ENCODE results near the gene GSTO2. TPM values are rescaled to one million over a fixed set of nuclear protein-coding genes. Genes with fewer than 3 reads are reported as not detected.

Gene GSTO2
- total and polyA plus RNA-seq, 2 donors (not counting 1 experiment from before 2014, with no cell fraction given): 2.9 to 3.1 TPM

DNA sequence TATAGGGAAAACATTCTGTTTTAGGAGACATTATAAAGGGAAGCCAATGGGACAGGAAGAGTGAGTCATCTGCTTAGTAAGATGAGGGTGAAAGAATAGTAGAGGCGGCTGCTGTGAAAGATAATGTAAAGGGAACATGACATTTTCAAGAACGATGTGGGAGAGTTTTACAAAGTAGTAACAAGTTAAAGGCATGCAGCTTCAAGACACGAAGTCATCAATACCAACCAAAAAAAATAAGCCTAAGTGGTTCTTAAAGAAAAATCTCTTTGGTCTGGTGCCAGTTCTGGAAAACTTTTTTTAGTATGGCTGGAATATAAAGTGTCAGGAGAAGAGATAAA lies 8.2 kb upstream of the GSTO2 start:
- H3K79me2 ChIP-seq (ENCODE audit: control insufficient read depth, insufficient read depth, low read length): peaks cover 53% of the 10 kb centered on the region
- no peak overlapping the region for H2AFZ ChIP-seq (ENCODE audit: low read length)
- H3K9ac ChIP-seq (ENCODE audit: insufficient read depth, low read length): no peak overlapping the region
- no peaks in the 10 kb centered on the region for H3K27me3 ChIP-seq (ENCODE audit: control insufficient read depth, insufficient read depth, low read length)
- H3K4me2 ChIP-seq (ENCODE audit: extremely low read depth, insufficient read depth, low read length): peak overlapping the region; percentile 46
- TF ChIP-seq EZH2 (IDR thresholded peaks at IDR 0.05; ENCODE audit: low read length, missing control alignments): no peak
- TF ChIP-seq, protein P1, sequence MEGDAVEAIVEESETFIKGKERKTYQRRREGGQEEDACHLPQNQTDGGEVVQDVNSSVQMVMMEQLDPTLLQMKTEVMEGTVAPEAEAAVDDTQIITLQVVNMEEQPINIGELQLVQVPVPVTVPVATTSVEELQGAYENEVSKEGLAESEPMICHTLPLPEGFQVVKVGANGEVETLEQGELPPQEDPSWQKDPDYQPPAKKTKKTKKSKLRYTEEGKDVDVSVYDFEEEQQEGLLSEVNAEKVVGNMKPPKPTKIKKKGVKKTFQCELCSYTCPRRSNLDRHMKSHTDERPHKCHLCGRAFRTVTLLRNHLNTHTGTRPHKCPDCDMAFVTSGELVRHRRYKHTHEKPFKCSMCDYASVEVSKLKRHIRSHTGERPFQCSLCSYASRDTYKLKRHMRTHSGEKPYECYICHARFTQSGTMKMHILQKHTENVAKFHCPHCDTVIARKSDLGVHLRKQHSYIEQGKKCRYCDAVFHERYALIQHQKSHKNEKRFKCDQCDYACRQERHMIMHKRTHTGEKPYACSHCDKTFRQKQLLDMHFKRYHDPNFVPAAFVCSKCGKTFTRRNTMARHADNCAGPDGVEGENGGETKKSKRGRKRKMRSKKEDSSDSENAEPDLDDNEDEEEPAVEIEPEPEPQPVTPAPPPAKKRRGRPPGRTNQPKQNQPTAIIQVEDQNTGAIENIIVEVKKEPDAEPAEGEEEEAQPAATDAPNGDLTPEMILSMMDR (conservative IDR thresholded peaks at IDR 0.05 in 1 of 2, IDR thresholded peaks at IDR 0.05 in 1 of 2; ENCODE audit: low read depth in 1 of 2, low read length in 2 of 2): no peak
- no peaks in the 10 kb centered on the region for H3K9me3 ChIP-seq (ENCODE audit: control insufficient read depth, insufficient read depth, low read depth, low read length)
- peak; percentile 72 to 75 for DNase-seq (ENCODE audit: low read depth in 2 of 2)
- peak overlapping the region in 1 of 4 experiments; percentile 10 for H3K4me3 ChIP-seq (replicated peaks in 1 of 4; ENCODE audit: control extremely low read depth in 1 of 4, insufficient read depth in 1 of 4, low read depth in 3 of 4, low read length in 4 of 4)
- peak overlapping the region; percentile 64 for H3K27ac ChIP-seq (ENCODE audit: insufficient read depth, low read length)
- peaks cover 21% of the 10 kb centered on the region for H3K36me3 ChIP-seq (ENCODE audit: control insufficient read depth, insufficient read depth, low read length)
- peaks cover 2% of the 10 kb centered on the region for H4K20me1 ChIP-seq (ENCODE audit: control insufficient read depth, extremely low read depth, insufficient read depth, low read length)
- peaks cover 13% of the 10 kb centered on the region for H3K4me1 ChIP-seq (ENCODE audit: control insufficient read depth, extremely low read depth, insufficient read depth, low read length)

DNA sequence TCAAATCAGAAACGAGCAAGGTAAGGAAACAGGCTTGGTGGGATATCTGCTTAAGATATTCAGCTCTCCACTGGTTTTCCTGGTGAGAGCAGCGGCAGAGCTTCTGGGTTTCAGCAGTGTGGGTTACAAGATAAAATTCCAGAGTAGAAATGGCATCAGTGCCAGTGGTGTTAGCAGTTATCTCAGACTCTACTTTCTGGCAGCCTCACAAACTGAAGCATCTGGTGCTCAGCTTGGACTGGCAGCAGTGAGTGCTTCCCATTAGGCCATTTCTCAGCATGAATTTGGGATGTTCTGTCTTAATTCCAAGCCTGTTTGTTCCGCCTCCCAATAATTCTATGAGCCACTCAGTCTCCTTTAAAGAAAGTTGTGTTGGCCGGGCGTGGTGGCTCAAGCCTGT lies 6.9 kb upstream of the GSTO2 start:
- no peak overlapping the region for H3K4me3 ChIP-seq (replicated peaks in 1 of 4; ENCODE audit: control extremely low read depth in 1 of 4, insufficient read depth in 1 of 4, low read depth in 3 of 4, low read length in 4 of 4)
- H3K9me3 ChIP-seq (ENCODE audit: control insufficient read depth, insufficient read depth, low read depth, low read length): no peaks in the 10 kb centered on the region
- H3K27ac ChIP-seq (ENCODE audit: insufficient read depth, low read length): no peak overlapping the region
- TF ChIP-seq, protein P1 (conservative IDR thresholded peaks at IDR 0.05 in 1 of 2, IDR thresholded peaks at IDR 0.05 in 1 of 2; ENCODE audit: low read depth in 1 of 2, low read length in 2 of 2): no peak
- no peak for TF ChIP-seq EZH2 (IDR thresholded peaks at IDR 0.05; ENCODE audit: low read length, missing control alignments)
- no peak for DNase-seq (ENCODE audit: low read depth in 2 of 2)
- peaks cover 13% of the 10 kb centered on the region for H3K4me1 ChIP-seq (ENCODE audit: control insufficient read depth, extremely low read depth, insufficient read depth, low read length)
- no peak overlapping the region for H3K9ac ChIP-seq (ENCODE audit: insufficient read depth, low read length)
- peaks cover 22% of the 10 kb centered on the region for H3K36me3 ChIP-seq (ENCODE audit: control insufficient read depth, insufficient read depth, low read length)
- H2AFZ ChIP-seq (ENCODE audit: low read length): no peak overlapping the region
- H3K4me2 ChIP-seq (ENCODE audit: extremely low read depth, insufficient read depth, low read length): no peak overlapping the region
- peaks cover 41% of the 10 kb centered on the region for H3K79me2 ChIP-seq (ENCODE audit: control insufficient read depth, insufficient read depth, low read length)
- H4K20me1 ChIP-seq (ENCODE audit: control insufficient read depth, extremely low read depth, insufficient read depth, low read length): peaks cover 2% of the 10 kb centered on the region
- H3K27me3 ChIP-seq (ENCODE audit: control insufficient read depth, insufficient read depth, low read length): no peaks in the 10 kb centered on the region

DNA sequence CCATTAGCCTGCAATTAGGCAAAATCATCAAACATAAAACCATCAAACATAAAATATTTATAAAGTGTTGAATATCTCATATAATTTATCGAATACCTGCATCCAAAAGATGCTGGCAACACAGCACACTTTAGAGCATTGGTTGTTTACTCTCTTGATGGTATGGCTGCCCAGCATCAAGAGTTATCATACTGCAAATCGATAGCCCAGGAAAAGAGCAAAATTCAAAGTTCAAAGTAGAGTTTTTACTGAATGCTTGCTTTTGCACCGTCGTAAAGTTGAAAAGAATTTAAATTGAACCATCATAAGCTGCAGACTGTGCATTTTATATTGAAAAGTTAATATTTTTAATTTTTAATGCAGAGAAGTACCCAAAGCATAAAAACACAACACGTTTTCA lies 4.2 kb upstream of the GSTO2 start:
- no peak for DNase-seq (ENCODE audit: low read depth in 2 of 2)
- H3K79me2 ChIP-seq (ENCODE audit: control insufficient read depth, insufficient read depth, low read length): peaks cover 22% of the 10 kb centered on the region
- H3K27me3 ChIP-seq (ENCODE audit: control insufficient read depth, insufficient read depth, low read length): no peaks in the 10 kb centered on the region
- TF ChIP-seq EZH2 (IDR thresholded peaks at IDR 0.05; ENCODE audit: low read length, missing control alignments): no peak
- TF ChIP-seq, protein P1 (conservative IDR thresholded peaks at IDR 0.05 in 1 of 2, IDR thresholded peaks at IDR 0.05 in 1 of 2; ENCODE audit: low read depth in 1 of 2, low read length in 2 of 2): no peak
- H3K4me2 ChIP-seq (ENCODE audit: extremely low read depth, insufficient read depth, low read length): no peak overlapping the region
- peaks cover 26% of the 10 kb centered on the region for H3K36me3 ChIP-seq (ENCODE audit: control insufficient read depth, insufficient read depth, low read length)
- no peak overlapping the region for H2AFZ ChIP-seq (ENCODE audit: low read length)
- H3K9me3 ChIP-seq (ENCODE audit: control insufficient read depth, insufficient read depth, low read depth, low read length): no peaks in the 10 kb centered on the region
- no peak overlapping the region for H3K4me3 ChIP-seq (replicated peaks in 1 of 4; ENCODE audit: control extremely low read depth in 1 of 4, insufficient read depth in 1 of 4, low read depth in 3 of 4, low read length in 4 of 4)
- peaks cover 13% of the 10 kb centered on the region for H3K4me1 ChIP-seq (ENCODE audit: control insufficient read depth, extremely low read depth, insufficient read depth, low read length)
- H3K9ac ChIP-seq (ENCODE audit: insufficient read depth, low read length): no peak overlapping the region
- H4K20me1 ChIP-seq (ENCODE audit: control insufficient read depth, extremely low read depth, insufficient read depth, low read length): peaks cover 2% of the 10 kb centered on the region
- no peak overlapping the region for H3K27ac ChIP-seq (ENCODE audit: insufficient read depth, low read length)

Measured in fibroblast of lung (primary cell).